Mucosa of descending colon (tissue), 3 donors: ENCODE measurements around the gene BSG. TPM values are rescaled to one million over a fixed set of nuclear protein-coding genes. Genes with fewer than 3 reads are reported as not detected.

ENCODE experiments used
- ATAC-seq: fragments of 200-7000 bp; cut with Tn5 transposase; one replicate; pipeline ENCODE4 v1.9.1; 2020; ENCODE audit warnings: mild to moderate bottlenecking, moderate library complexity
- DNase-seq, 3 donors: peaks; one replicate each; pipeline ENCODE4 v3.0.0-alpha.2; 2020
- H3K36me3 ChIP-seq: fragments of 200-600 bp; one replicate; pipeline ENCODE4 v1.8.0; 2021; ENCODE audit warnings: low read depth, mild to moderate bottlenecking
- H3K4me1 ChIP-seq: fragments of 200-600 bp; one replicate; pipeline ENCODE4 v1.8.0; 2021; ENCODE audit warnings: low read depth, mild to moderate bottlenecking
- H3K4me3 ChIP-seq: fragments of 200-600 bp; one replicate; pipeline ENCODE4 v1.8.0; 2021; ENCODE audit warnings: mild to moderate bottlenecking
- H3K9me3 ChIP-seq: fragments of 200-600 bp; one replicate; pipeline ENCODE4 v1.8.0; 2021; ENCODE audit warnings: mild to moderate bottlenecking
- intact Hi-C, 2 donors: fragments of 100-400 bp; cut with DNase I in 1 of 2; cut with micrococcal nuclease in 1 of 2; formaldehyde crosslinking; loops; one replicate each; pipeline versions ENCODE4 v1.11.0 to v1.11.1; 2022; cut with DNase I, micrococcal nuclease
- total RNA-seq, 3 donors: library from RNA; stranded (reverse); fragmentation: NEBNext Ultra II Directional in 2 of 3; extraction: Animal tissue kit (Norgen Biotek cat#: 25700) in 2 of 3; gene quantifications; one replicate each; pipeline versions ENCODE4 v1.2.1 to v1.2.4, GENCODE V29; 2021 to 2023
- TF ChIP-seq, protein P1 (sequence below): fragments of 200-600 bp; IDR thresholded peaks from one replicate; pipeline ENCODE4 v1.8.0; 2022; ENCODE audit warnings: antibody characterized with exemption, mild to moderate bottlenecking
- donor health status: DM: no; HTN: no; CAD: no; lungs with moderate emphysema.
- donor health status: DM: no; HTN: no; CAD: no.
- donor health status: DM: no; HTN: yes; CAD: no.

BSG gene
- total RNA-seq, 3 donors from 2014 or later, result 695 to 1,536 (median 896) TPM

- H3K36me3 ChIP-seq, result peaks cover 7% of the 10 kb centered on the region
- no peaks in the 10 kb centered on the region for H3K9me3 ChIP-seq
- no peak for DNase-seq
- no peak overlapping the region for H3K4me3 ChIP-seq
- no peak for ATAC-seq
- H3K4me1 ChIP-seq, result peaks cover 11% of the 10 kb centered on the region
- TF ChIP-seq, protein P1, sequence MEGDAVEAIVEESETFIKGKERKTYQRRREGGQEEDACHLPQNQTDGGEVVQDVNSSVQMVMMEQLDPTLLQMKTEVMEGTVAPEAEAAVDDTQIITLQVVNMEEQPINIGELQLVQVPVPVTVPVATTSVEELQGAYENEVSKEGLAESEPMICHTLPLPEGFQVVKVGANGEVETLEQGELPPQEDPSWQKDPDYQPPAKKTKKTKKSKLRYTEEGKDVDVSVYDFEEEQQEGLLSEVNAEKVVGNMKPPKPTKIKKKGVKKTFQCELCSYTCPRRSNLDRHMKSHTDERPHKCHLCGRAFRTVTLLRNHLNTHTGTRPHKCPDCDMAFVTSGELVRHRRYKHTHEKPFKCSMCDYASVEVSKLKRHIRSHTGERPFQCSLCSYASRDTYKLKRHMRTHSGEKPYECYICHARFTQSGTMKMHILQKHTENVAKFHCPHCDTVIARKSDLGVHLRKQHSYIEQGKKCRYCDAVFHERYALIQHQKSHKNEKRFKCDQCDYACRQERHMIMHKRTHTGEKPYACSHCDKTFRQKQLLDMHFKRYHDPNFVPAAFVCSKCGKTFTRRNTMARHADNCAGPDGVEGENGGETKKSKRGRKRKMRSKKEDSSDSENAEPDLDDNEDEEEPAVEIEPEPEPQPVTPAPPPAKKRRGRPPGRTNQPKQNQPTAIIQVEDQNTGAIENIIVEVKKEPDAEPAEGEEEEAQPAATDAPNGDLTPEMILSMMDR, result no peak
- intact Hi-C loops, result loop anchor here in 1 of 2 donors (10.0 kb wide), 1 partner anchor 149 kb away; no protein-coding TSS in a partner anchor
Observed at GRCh38 chr19:585551-586110, 13.2 kb downstream of the BSG start.

DNA sequence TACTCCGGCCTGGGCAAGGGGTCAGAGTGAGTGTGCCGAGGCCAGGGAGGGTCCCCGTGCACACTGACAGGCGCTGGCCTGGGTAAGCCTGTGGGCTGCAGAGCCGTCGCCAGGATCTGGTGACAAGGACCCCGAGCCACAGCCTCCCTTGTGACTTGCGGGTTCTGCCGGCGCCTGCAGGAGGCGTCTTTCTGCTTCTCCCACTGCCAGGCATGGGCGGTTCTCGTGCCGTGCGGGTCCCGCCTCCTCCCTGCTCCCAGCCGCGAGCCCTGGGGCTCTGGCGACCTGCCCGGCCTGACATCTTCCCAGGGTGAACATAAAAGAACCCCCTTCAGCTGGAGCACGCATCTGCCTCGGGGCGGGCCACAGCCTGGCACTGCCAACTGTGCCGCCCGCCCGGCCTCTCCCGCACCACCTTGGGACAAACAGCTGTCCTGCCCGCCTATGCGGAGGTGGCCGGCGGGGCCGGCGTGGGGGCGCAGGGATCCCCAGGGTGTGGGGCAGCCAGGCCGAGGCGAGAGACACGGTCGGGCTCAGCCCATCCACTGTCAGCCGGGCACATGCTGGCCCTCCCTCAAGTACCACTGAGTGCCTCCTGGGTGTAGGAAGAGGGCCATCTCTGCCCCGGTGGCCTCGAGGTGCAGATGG, 15.8 kb downstream of the BSG start:
- Histone ChIP-seq H3K4me3 (no peak overlapping the region), H3K4me1 (peaks cover 11% of the 10 kb centered on the region), H3K36me3 (no peaks in the 10 kb centered on the region), H3K9me3 (no peaks in the 10 kb centered on the region)
- TF ChIP-seq, protein P1, result peak; percentile 39
- ATAC-seq (peak; percentile 68), DNase-seq (peak; percentile 71 to 80 (median 73))
- intact Hi-C loops, result loop anchor here in 1 of 2 donors (10.0 kb wide), 1 partner anchor 147 kb away; no protein-coding TSS in a partner anchor

DNA sequence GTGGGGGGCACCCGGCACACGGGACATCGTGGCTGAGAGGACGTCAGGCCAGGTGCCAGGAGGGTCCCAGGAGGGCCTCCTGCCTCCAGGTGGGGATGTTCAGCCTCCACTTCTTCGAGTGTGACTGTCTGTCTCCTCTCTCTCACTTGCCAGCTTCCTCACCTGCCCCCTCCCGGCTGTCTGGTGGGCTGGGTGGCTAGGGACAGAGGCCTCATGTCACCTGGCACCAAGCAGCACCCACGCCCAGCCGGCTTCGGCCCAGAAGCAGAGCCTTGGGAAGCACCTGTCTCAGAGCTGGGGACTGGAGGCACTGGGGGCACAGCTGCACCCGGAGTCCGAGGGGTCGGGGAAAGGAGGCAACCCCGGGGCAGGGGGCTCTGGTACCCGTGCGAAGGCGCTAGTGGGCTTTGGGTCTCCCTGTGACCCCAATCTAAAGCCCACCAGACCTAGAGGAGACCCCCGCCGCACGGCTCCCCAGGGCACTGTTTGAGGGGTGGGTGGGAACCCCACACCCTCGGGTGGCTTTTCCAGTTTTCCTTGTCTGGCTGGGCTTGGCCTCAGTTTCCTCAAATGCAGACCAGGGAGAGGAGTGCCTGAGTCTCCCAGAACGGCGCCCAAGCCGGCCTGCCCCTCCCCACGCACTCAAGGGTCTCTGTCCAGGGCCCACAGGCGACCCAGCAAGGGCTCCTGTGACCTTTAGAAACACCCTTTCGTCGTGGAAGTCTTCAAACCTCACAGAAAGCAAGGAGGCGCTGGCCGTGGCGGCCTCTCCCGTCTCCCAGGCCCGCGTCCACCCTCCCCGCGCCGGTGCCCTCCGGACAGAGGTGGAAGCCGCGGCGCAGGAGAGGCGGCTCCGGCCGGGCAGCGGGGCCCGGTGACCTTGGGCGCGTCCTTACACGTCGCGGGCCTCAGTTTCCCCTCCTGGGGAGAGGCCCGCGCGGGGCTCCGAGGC, 16.6 kb downstream of the BSG start:
- DNase-seq (no peak), ATAC-seq (no peak)
- intact Hi-C loops, result loop anchor here in 1 of 2 donors (10.0 kb wide), 1 partner anchor 146 kb away; no protein-coding TSS in a partner anchor
- H3K4me1 ChIP-seq, result peaks cover 11% of the 10 kb centered on the region
- H3K36me3 ChIP-seq, result no peaks in the 10 kb centered on the region
- TF ChIP-seq, protein P1, result no peak
- no peaks in the 10 kb centered on the region for H3K9me3 ChIP-seq
- no peak overlapping the region for H3K4me3 ChIP-seq

DNA sequence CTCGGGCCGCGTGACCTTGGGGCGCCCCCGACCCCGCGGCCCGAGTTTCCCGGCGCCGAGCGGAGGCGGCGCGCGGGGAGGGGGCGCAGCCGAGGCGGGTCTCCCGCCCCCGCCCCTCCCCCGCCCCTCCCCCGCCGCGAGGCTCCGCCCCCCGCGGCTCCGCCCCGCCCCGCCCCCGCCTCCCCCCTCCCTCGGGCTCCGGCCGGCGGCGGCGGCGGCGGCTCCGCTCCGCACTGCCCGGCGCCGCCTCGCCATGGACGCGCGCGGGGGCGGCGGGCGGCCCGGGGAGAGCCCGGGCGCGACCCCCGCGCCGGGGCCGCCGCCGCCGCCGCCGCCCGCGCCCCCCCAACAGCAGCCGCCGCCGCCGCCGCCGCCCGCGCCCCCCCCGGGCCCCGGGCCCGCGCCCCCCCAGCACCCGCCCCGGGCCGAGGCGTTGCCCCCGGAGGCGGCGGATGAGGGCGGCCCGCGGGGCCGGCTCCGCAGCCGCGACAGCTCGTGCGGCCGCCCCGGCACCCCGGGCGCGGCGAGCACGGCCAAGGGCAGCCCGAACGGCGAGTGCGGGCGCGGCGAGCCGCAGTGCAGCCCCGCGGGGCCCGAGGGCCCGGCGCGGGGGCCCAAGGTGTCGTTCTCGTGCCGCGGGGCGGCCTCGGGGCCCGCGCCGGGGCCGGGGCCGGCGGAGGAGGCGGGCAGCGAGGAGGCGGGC, 17.4 kb downstream of the BSG start, which contains the start of gene HCN2:
Gene HCN2, plus strand, starts transcription at position 189 of the 703 bp plus-strand sequence. Its CDS starts 65 bp downstream, at position 254.
- intact Hi-C loops, result loop anchor here in 1 of 2 donors (10.0 kb wide), 1 partner anchor 145 kb away; no protein-coding TSS in a partner anchor
- TF ChIP-seq, protein P1, result no peak
- Histone ChIP-seq H3K4me3 (no peak within 1 kb of the TSS), H3K4me1 (peaks cover 11% of the 10 kb centered on the region), H3K36me3 (no peaks in the 10 kb centered on the region), H3K9me3 (no peaks in the 10 kb centered on the region)
- ATAC-seq (no peak), DNase-seq (no peak)

GRCh38 chr19:590396-590745, 18.0 kb downstream of the BSG start:
- Histone ChIP-seq H3K36me3 (no peaks in the 10 kb centered on the region), H3K9me3 (no peaks in the 10 kb centered on the region), H3K4me3 (no peak overlapping the region), H3K4me1 (peaks cover 11% of the 10 kb centered on the region)
- intact Hi-C loops, result no loop called here
- TF ChIP-seq, protein P1, result no peak
- peak in 1 of 3 donors; percentile 24 for DNase-seq
- no peak for ATAC-seq
